NB4 (cell line): ENCODE data around the gene EHBP1L1.
"Not testable (repeated sequence)": the region's sequence is repeated elsewhere in the genome, so short reads cannot be mapped to it uniquely, and the experiment has no call there.

ENCODE experiments used
- DNase-seq: peaks from one replicate; pipeline ENCODE4 v3.0.0; 2010; ENCODE audit warnings: low read depth
- H3K4me3 ChIP-seq: one replicate; pipeline ENCODE4 v1.5.1; 2011; ENCODE audit warnings: mild to moderate bottlenecking, low read depth, low read length, moderate library complexity
- MYC ChIP-seq: IDR thresholded peaks from 2 replicates; pipeline ENCODE4 v1.6.1; 2011; ENCODE audit warnings: low read depth, low read length
- POLR2A ChIP-seq: IDR thresholded peaks from 2 replicates; pipeline ENCODE4 v1.6.1; 2011; ENCODE audit warnings: mild to moderate bottlenecking; ENCODE audit not compliant: insufficient read length; ENCODE audit errors: extremely low read depth
- TF ChIP-seq, protein P1 (sequence below): IDR thresholded peaks from one replicate; pipeline ENCODE4 v1.5.1; 2012; ENCODE audit warnings: low read depth, low read length
- TF ChIP-seq, protein P2 (sequence below): IDR thresholded peaks from 2 replicates; pipeline ENCODE4 v1.6.1; 2011; ENCODE audit warnings: low read depth, low read length

The EHBP1L1 gene

DNA sequence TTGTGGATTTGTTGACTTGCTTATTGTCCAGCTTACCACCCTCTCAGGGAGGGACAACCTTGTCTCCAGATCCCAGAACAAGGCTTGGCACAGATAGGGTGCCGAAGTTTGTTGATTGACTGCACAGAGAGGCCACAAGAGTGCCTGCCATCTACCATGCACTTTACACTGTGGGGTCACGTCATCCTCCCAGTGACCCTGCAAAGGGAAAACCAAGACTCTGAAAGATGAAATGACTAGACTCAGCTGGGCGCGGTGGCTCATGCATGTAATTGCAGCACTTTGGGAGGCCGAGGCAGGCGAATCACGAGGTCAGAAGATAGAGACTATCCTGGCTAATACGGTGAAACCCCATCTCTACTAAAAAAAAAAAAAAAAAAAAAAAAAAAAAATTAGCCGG, 13.1 kb upstream of the EHBP1L1 start:
- no peak for DNase-seq
- H3K4me3 ChIP-seq = no peak overlapping the region
- TF ChIP-seq, protein P1, sequence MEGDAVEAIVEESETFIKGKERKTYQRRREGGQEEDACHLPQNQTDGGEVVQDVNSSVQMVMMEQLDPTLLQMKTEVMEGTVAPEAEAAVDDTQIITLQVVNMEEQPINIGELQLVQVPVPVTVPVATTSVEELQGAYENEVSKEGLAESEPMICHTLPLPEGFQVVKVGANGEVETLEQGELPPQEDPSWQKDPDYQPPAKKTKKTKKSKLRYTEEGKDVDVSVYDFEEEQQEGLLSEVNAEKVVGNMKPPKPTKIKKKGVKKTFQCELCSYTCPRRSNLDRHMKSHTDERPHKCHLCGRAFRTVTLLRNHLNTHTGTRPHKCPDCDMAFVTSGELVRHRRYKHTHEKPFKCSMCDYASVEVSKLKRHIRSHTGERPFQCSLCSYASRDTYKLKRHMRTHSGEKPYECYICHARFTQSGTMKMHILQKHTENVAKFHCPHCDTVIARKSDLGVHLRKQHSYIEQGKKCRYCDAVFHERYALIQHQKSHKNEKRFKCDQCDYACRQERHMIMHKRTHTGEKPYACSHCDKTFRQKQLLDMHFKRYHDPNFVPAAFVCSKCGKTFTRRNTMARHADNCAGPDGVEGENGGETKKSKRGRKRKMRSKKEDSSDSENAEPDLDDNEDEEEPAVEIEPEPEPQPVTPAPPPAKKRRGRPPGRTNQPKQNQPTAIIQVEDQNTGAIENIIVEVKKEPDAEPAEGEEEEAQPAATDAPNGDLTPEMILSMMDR = no peak
- TF ChIP-seq POLR2A = no peak

GRCh38 chr11:65563601-65564000, 12.3 kb upstream of the EHBP1L1 start:
- no peak for DNase-seq

DNA sequence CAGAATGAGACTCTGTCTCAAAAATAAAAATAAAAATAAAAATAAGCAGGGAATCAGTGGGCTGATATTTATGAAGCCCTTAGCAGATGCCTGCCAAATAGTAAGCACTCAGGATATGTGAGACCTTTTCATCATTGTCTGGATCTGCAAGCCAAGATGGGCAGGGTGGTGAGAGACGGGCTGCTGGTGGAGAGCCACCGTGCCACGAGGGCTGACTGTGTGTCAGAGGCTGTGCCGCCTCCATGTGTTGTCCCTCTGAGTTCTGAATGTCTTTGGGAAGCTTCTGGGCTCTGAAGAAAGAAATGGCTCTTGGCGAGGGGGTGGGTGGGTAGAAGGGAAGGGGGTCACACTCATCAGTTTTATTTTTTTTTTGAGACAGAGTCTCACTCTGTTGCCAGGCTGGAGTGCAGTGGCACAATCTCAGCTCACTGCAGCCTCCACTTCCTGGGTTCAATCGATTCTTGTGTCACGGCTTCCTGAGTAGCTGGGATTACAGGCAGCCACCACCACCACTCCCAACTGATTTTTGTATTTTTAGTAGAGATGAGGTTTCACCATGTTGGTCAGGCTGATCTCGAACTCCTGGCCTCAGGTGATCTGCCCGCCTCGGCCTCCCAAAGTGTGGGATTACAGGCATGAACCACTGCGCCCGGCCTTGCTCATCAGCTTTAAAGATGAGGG, 10.8 kb upstream of the EHBP1L1 start:
- H3K4me3 ChIP-seq, DNase-seq: not testable (repeated sequence)

More at GRCh38 chr11:65563601-65564000, 12.3 kb upstream of the EHBP1L1 start:
- H3K4me3 ChIP-seq = no peak overlapping the region
- TF ChIP-seq MYC (no peak), POLR2A (no peak)

- no peak for DNase-seq
- no peak overlapping the region for H3K4me3 ChIP-seq
- TF ChIP-seq MYC (no peak), POLR2A (no peak)
- TF ChIP-seq, protein P1 = no peak
- TF ChIP-seq, protein P2, sequence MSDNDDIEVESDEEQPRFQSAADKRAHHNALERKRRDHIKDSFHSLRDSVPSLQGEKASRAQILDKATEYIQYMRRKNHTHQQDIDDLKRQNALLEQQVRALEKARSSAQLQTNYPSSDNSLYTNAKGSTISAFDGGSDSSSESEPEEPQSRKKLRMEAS = no peak
Observed at GRCh38 chr11:65565624-65566453, 10.0 kb upstream of the EHBP1L1 start.

DNA sequence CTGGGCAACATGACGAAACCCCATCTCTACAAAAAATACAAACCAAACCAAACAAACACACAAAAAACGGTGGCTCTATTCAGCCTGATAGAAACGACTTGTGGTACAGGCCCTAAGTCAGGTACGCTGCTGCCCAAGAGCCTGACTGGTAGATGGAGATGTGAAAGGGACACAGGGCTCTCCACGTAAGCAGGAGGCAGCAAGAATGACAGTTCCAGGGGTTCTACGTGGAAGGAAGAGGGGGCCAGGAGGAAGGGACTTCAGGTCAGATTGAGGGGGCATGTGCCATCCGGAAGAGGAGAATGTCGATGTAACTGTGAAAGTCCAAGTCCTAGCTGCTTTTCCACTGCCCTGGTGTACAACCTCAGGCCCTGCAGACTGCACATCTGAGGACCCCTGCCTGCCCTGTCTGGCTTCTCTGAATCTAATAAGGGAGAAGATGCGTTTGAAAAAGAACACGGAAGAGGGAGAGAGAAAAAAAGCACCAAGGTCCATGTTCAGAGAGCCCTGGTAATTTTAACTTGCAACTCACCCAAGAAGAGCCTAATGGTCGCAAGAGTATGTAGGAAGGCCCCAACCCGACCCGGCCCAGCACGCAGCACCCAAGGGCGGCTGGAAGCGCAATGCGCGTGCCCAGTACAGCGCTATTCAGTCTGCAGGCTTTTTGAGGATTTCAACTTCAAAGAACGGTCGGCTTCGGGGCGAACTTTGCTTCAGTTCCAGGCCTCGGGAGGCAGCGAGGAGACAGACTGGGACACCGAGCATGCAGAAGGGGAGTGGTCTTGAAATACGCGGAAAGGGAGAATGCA, 6.5 kb upstream of the EHBP1L1 start:
- H3K4me3 ChIP-seq = peak overlapping the region; percentile 78
- TF ChIP-seq, protein P2 = no peak; the same call in 1 of the 2 replicates
- TF ChIP-seq MYC = peak; percentile 39; the same call in 1 of the 2 replicates
- DNase-seq = no peak

- peak; percentile 100 for DNase-seq
- peak; percentile 85 for TF ChIP-seq POLR2A
- peak; percentile 74 for TF ChIP-seq MYC
- TF ChIP-seq, protein P2 = peak; percentile 17; the same call in 1 of the 2 replicates
- TF ChIP-seq, protein P1 = peak; percentile 35
- peak within 1 kb of the TSS; percentile 78 for H3K4me3 ChIP-seq
Observed at GRCh38 chr11:65569973-65570918, 5.6 kb upstream of the EHBP1L1 start, which contains the start of gene ZNRD2. ZNRD2 (plus strand) TSS chr11:65570477; CDS start chr11:65570492, 15 bp downstream.

- peak overlapping the region; percentile 78 for H3K4me3 ChIP-seq
- TF ChIP-seq, protein P1 = no peak
- TF ChIP-seq, protein P2 = no peak
- no peak for TF ChIP-seq MYC
- no peak for TF ChIP-seq POLR2A
- DNase-seq = no peak
Observed at GRCh38 chr11:65571420-65571819, 4.4 kb upstream of the EHBP1L1 start.
